HEK293T (cell line): ENCODE results near the gene ALG5.

Experiments used
- CTCF ChIA-PET: fragments of 350-600 bp; formaldehyde crosslinking; extraction: SDS; loops from one replicate; lab custom pipeline; 2021; ENCODE audit warnings: antibody characterized with exemption, inconsistent platforms; lab: Yijun Ruan, JAX
- POLR2A ChIA-PET: fragments of 350-600 bp; formaldehyde crosslinking; extraction: SDS; loops from one replicate; lab custom pipeline; 2020; ENCODE audit warnings: antibody characterized with exemption, inconsistent platforms; lab: Yijun Ruan, JAX
- DNase-seq: peaks from one replicate; pipeline ENCODE4 v3.0.0; 2012; ENCODE audit warnings: mixed read lengths; ENCODE audit errors: extremely low spot score
- ARNT ChIP-seq: fragments of 450-650 bp; IDR thresholded peaks from 2 replicates; pipeline ENCODE4 v1.6.1; 2017; ENCODE audit warnings: mild to moderate bottlenecking
- BHLHE40 ChIP-seq: fragments of 450-650 bp; IDR thresholded peaks from 2 replicates; pipeline ENCODE4 v1.6.1; 2016; ENCODE audit warnings: mild to moderate bottlenecking, moderate library complexity, borderline replicate concordance
- CTBP1 ChIP-seq: fragments of 450-650 bp; IDR thresholded peaks from 2 replicates; pipeline ENCODE4 v1.6.1; 2016; ENCODE audit warnings: borderline replicate concordance
- ELF4 ChIP-seq: fragments of 450-650 bp; IDR thresholded peaks from 2 replicates; pipeline ENCODE4 v1.6.1; 2017; ENCODE audit warnings: antibody characterized with exemption
- FOXA1 ChIP-seq: fragments of 450-650 bp; IDR thresholded peaks from 2 replicates; pipeline ENCODE4 v1.6.1; 2016; ENCODE audit warnings: mild to moderate bottlenecking
- FOXK2 ChIP-seq: fragments of 450-650 bp; IDR thresholded peaks from 2 replicates; pipeline ENCODE4 v1.6.1; 2016; ENCODE audit warnings: mild to moderate bottlenecking
- FOXM1 ChIP-seq: fragments of 450-650 bp; IDR thresholded peaks from 2 replicates; pipeline ENCODE4 v1.6.1; 2017; ENCODE audit warnings: mild to moderate bottlenecking, borderline replicate concordance
- HDGF ChIP-seq: fragments of 450-650 bp; IDR thresholded peaks from 2 replicates; pipeline ENCODE4 v1.6.1; 2017; ENCODE audit warnings: antibody characterized with exemption, borderline replicate concordance
- L3MBTL2 ChIP-seq: fragments of 450-650 bp; conservative IDR thresholded peaks from 2 replicates; pipeline ENCODE4 v1.6.1; 2016; ENCODE audit warnings: mild to moderate bottlenecking
- LEF1 ChIP-seq: fragments of 450-650 bp; IDR thresholded peaks from 2 replicates; pipeline ENCODE4 v1.6.1; 2017; ENCODE audit warnings: mild to moderate bottlenecking, borderline replicate concordance
- NFRKB ChIP-seq: fragments of 450-650 bp; IDR thresholded peaks from 2 replicates; pipeline ENCODE4 v1.6.1; 2016; ENCODE audit warnings: mild to moderate bottlenecking, moderate library complexity
- PKNOX1 ChIP-seq: fragments of 450-650 bp; IDR thresholded peaks from 2 replicates; pipeline ENCODE4 v1.6.1; 2016
- SP1 ChIP-seq: fragments of 450-650 bp; IDR thresholded peaks from 2 replicates; pipeline ENCODE4 v1.6.1; 2017
- SUZ12 ChIP-seq: fragments of 450-650 bp; IDR thresholded peaks from 2 replicates; pipeline ENCODE4 v1.6.1; 2016; ENCODE audit warnings: mild to moderate bottlenecking
- TARDBP ChIP-seq: fragments of 450-650 bp; IDR thresholded peaks from 2 replicates; pipeline ENCODE4 v1.6.1; 2016
- ZNF384 ChIP-seq: fragments of 450-650 bp; IDR thresholded peaks from 2 replicates; pipeline ENCODE4 v1.6.1; 2016

The ALG5 gene

GRCh38 chr13:36907821-36908220 lies 91.3 kb downstream of the ALG5 start:
- no peak for DNase-seq
- ChIA-PET POLR2A (no interaction called here), CTCF (no interaction called here)
- TF ChIP-seq FOXM1 (no peak), BHLHE40 (no peak), ZNF384 (no peak), FOXA1 (no peak), HDGF (no peak), FOXK2 (no peak), CTBP1 (no peak), ARNT (no peak), SUZ12 (no peak), L3MBTL2 (no peak), TARDBP (no peak), PKNOX1 (no peak)

- no peak for DNase-seq
- ChIA-PET CTCF (no interaction called here), POLR2A (no interaction called here)
- TF ChIP-seq CTBP1, result no peak
- TF ChIP-seq FOXM1, result no peak
- TF ChIP-seq L3MBTL2, result no peak
- no peak for TF ChIP-seq ZNF384
- no peak for TF ChIP-seq BHLHE40
- TF ChIP-seq ELF4, result no peak
Observed at GRCh38 chr13:36907266-36907665, 91.9 kb downstream of the ALG5 start.

GRCh38 chr13:36905944-36906343 lies 93.2 kb downstream of the ALG5 start:
- no peak for TF ChIP-seq HDGF
- no peak for TF ChIP-seq ELF4
- no peak for TF ChIP-seq SP1
- TF ChIP-seq L3MBTL2, result no peak
- no peak for TF ChIP-seq ARNT
- no peak for TF ChIP-seq ZNF384
- TF ChIP-seq NFRKB, result no peak
- ChIA-PET CTCF (no interaction called here), POLR2A (no interaction called here)
- DNase-seq, result no peak

- CTCF ChIA-PET, result interaction anchor here (0.7 kb wide), 1 partner anchor 107 kb away, joined by 6 read pairs; no protein-coding TSS in a partner anchor
- no peak for DNase-seq
- TF ChIP-seq PKNOX1, result no peak
- TF ChIP-seq ELF4, result no peak
- no peak for TF ChIP-seq LEF1
- TF ChIP-seq FOXK2, result no peak
- TF ChIP-seq TARDBP, result no peak
- no peak for TF ChIP-seq NFRKB
- no peak for TF ChIP-seq SP1
- no peak for TF ChIP-seq CTBP1
- no peak for TF ChIP-seq L3MBTL2
- no peak for TF ChIP-seq BHLHE40
- TF ChIP-seq HDGF, result no peak
- TF ChIP-seq ARNT, result no peak
- TF ChIP-seq FOXA1, result no peak
- POLR2A ChIA-PET, result no interaction called here
Observed at GRCh38 chr13:36903925-36904595, 95.1 kb downstream of the ALG5 start.
